ENCODE data around the gene NKG7. TPM values are rescaled to one million over a fixed set of nuclear protein-coding genes. Genes with fewer than 3 reads are reported as not detected.

The NKG7 gene
- total and polyA plus RNA-seq, 11 donors, result 1.0 to 31.2 (median 2.4) TPM; not detected in 2

GRCh38 chr19:51365211-51365964 is 7.1 kb downstream of the NKG7 start:
- no peaks in the 10 kb centered on the region for H3K27me3 ChIP-seq
- DNase-seq, result peak in 2 of 5 donors; percentile 53 to 55
- no peaks in the 10 kb centered on the region for H3K9me3 ChIP-seq
- H3K36me3 ChIP-seq, result no peaks in the 10 kb centered on the region
- TF ChIP-seq POLR2A (IDR thresholded peaks at IDR 0.05) (no peak), CTCF (IDR thresholded peaks at IDR 0.05) (no peak)
- intact Hi-C loops (cut with DNase I), result loop anchor here in 5 of 10 donors (2.0 to 10.0 kb wide), 3 partner anchors 25 to 429 kb away; partner anchors contain the start of gene FPR3 (in 1 of the 5)
- peak overlapping the region; percentile 68 to 94 (median 78) for H3K4me3 ChIP-seq
- ATAC-seq, result no peak
- 15 to 22% (median 15%) methylated on average over 8 to 10 of the region's 10 CpGs for WGBS, 4 donors
- H3K4me1 ChIP-seq, result peaks cover 2 to 39% (median 22%) of the 10 kb centered on the region in 12 donors
- H3K27ac ChIP-seq, result peak overlapping the region; percentile 90 to 98 (median 96)

GRCh38 chr19:51364200-51365106 is 8.0 kb downstream of the NKG7 start:
- Histone ChIP-seq H3K36me3 (no peaks in the 10 kb centered on the region), H3K9me3 (no peaks in the 10 kb centered on the region), H3K27me3 (no peaks in the 10 kb centered on the region), H3K4me1 (peaks cover 2 to 39% (median 22%) of the 10 kb centered on the region in 12 donors), H3K4me3 (peak overlapping the region in 7 of 12 donors; percentile 68 to 94 (median 82)), H3K27ac (peak overlapping the region in 8 of 12 donors; percentile 92 to 98 (median 96))
- no peak for DNase-seq
- TF ChIP-seq CTCF (IDR thresholded peaks at IDR 0.05) (no peak), POLR2A (IDR thresholded peaks at IDR 0.05) (no peak)
- no peak for ATAC-seq
- 58 to 75% (median 67%) methylated on average over 15 of the region's 15 CpGs for WGBS, 4 donors
- intact Hi-C loops (cut with DNase I), result loop anchor here in 5 of 10 donors (2.0 to 10.0 kb wide), 3 partner anchors 24 to 430 kb away; partner anchors contain the start of gene FPR3 (in 1 of the 5)

GRCh38 chr19:51361239-51361638 is 11.2 kb downstream of the NKG7 start:
- Histone ChIP-seq H3K27me3 (no peaks in the 10 kb centered on the region), H3K27ac (peak overlapping the region in 2 of 12 donors; percentile 93 to 98), H3K36me3 (peaks cover 0 to 6% (median 0%) of the 10 kb centered on the region in 9 donors), H3K9me3 (no peaks in the 10 kb centered on the region), H3K4me1 (peaks cover 2 to 32% (median 16%) of the 10 kb centered on the region in 12 donors), H3K4me3 (no peak overlapping the region)
- TF ChIP-seq CTCF (IDR thresholded peaks at IDR 0.05) (no peak), POLR2A (IDR thresholded peaks at IDR 0.05) (no peak)
- intact Hi-C loops (cut with DNase I), result loop anchor here in 1 of 10 donors (10.0 kb wide), 1 partner anchor 434 kb away; the partner anchor contains the start of gene FPR3
- 76 to 85% (median 81%) methylated on average over 13 of the region's 13 CpGs for WGBS, 4 donors
- DNase-seq (peak in 1 of 5 donors; percentile 52), ATAC-seq (no peak)
